ES-I3 (cell line): ENCODE measurements around the gene LINS1.
"Not testable (repeated sequence)": the region's sequence is repeated elsewhere in the genome, so short reads cannot be mapped to it uniquely, and the experiment has no call there.

ENCODE experiments used
- H3K36me3 ChIP-seq: 2 replicates; pipeline ENCODE4 v1.6.1; 2013; ENCODE audit warnings: mild to moderate bottlenecking, low read length, control low read depth, moderate library complexity; ENCODE audit not compliant: insufficient read depth
- H3K4me1 ChIP-seq: 2 replicates; pipeline ENCODE4 v1.6.1; 2013; ENCODE audit warnings: mild to moderate bottlenecking, control low read depth, low read length; ENCODE audit not compliant: insufficient read depth
- H3K9ac ChIP-seq: 2 replicates; pipeline ENCODE4 v1.6.1; 2013; ENCODE audit warnings: low read depth, mild to moderate bottlenecking, low read length, moderate library complexity
- H3K9me3 ChIP-seq: 2 replicates; pipeline ENCODE4 v1.6.1; 2013; ENCODE audit warnings: mild to moderate bottlenecking, low read length, moderate library complexity; ENCODE audit not compliant: control insufficient read depth, insufficient read depth

The LINS1 gene

GRCh38 chr15:100591835-100592234 lies 10.1 kb downstream of the LINS1 start:
- Histone ChIP-seq H3K4me1 (no peaks in the 10 kb centered on the region), H3K36me3 (no peaks in the 10 kb centered on the region), H3K9ac (no peak overlapping the region), H3K9me3 (peaks cover 15% of the 10 kb centered on the region)

- peaks cover 17% of the 10 kb centered on the region for H3K9me3 ChIP-seq
- H3K4me1 ChIP-seq, H3K9ac ChIP-seq, H3K36me3 ChIP-seq: not testable (repeated sequence)
Observed at GRCh38 chr15:100591163-100591562, 10.8 kb downstream of the LINS1 start.

DNA sequence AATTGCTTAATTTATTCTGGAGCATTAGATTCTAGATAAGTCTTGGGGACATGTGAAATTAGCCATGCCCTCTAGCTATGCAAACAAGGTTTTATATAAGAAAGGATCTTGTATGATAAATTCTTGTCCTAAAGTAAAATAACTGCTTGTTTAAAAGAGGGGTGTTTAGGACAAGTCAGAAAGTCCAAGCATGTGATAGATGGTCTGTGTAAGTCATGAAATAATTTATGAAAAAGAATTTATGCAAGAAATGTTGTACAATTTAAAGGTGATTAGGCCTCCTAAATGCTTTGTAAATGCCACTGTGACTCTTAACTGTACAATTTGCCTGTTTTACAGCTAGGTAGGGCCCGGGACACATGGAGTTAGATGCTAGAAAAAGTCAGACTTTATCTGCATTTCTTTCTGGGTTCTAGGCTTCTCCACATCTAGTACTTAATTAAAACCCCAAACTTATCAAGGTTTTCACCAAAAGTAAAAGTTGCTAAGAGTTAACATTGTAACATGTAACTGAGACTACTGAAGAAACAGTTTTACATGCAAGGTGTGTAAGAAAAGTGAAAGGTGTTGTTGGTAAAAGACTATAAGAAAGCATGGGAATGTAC lies 13.2 kb downstream of the LINS1 start:
- Histone ChIP-seq H3K9me3 (peaks cover 19% of the 10 kb centered on the region), H3K36me3 (no peaks in the 10 kb centered on the region), H3K4me1 (no peaks in the 10 kb centered on the region), H3K9ac (no peak overlapping the region)

GRCh38 chr15:100580414-100580813 lies 21.6 kb downstream of the LINS1 start:
- no peaks in the 10 kb centered on the region; the same call in 1 of the 2 replicates for H3K36me3 ChIP-seq
- H3K9me3 ChIP-seq, result no peaks in the 10 kb centered on the region
- H3K9ac ChIP-seq, result no peak overlapping the region
- H3K4me1 ChIP-seq, result no peaks in the 10 kb centered on the region

GRCh38 chr15:100573526-100573925 lies 28.5 kb downstream of the LINS1 start:
- H3K9ac ChIP-seq, result no peak overlapping the region
- H3K36me3 ChIP-seq, result peaks cover 2% of the 10 kb centered on the region; the same call in 1 of the 2 replicates
- H3K9me3 ChIP-seq, result no peaks in the 10 kb centered on the region
- H3K4me1 ChIP-seq, result no peaks in the 10 kb centered on the region

- Histone ChIP-seq H3K36me3 (peaks cover 2% of the 10 kb centered on the region; the same call in 1 of the 2 replicates), H3K4me1 (no peaks in the 10 kb centered on the region), H3K9ac (no peak overlapping the region), H3K9me3 (no peaks in the 10 kb centered on the region)
Observed at GRCh38 chr15:100572362-100572983, 29.5 kb downstream of the LINS1 start.

GRCh38 chr15:100571592-100572167 lies 30.3 kb downstream of the LINS1 start:
- H3K36me3 ChIP-seq, result peaks cover 2% of the 10 kb centered on the region; the same call in 1 of the 2 replicates
- no peaks in the 10 kb centered on the region for H3K9me3 ChIP-seq
- H3K9ac ChIP-seq, result no peak overlapping the region
- H3K4me1 ChIP-seq, result no peaks in the 10 kb centered on the region

DNA sequence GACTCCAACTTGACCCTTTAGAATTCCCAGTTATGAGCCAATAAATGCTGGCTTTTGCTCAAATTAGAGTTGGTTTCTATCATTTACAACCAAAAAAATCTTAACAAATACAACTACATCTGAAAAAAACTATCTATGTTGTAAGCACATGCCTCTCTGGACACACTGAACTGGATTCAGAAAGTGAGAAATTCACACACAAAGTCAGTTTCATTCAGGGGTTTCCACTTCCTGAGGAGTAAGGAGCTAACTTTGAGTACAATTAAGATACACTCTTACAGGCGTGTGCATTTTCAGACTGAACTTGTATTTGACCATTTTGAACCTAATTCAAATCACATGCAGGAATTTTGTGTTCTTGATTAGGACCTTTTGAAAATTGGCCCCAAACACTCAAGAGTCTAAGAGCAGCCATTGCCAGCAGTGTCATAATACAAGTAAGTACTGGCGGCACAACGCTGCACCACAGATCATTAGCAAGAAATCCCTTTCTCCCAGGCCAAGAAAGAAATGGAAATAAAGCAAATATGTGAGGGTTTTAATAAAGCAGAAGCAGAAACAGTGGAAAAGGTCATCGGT lies 31.2 kb downstream of the LINS1 start:
- Histone ChIP-seq H3K9me3 (no peaks in the 10 kb centered on the region), H3K36me3 (peaks cover 2% of the 10 kb centered on the region; the same call in 1 of the 2 replicates)

GRCh38 chr15:100570275-100570674 lies 31.7 kb downstream of the LINS1 start:
- Histone ChIP-seq H3K9ac (no peak overlapping the region), H3K36me3 (peaks cover 2% of the 10 kb centered on the region; the same call in 1 of the 2 replicates), H3K9me3 (no peaks in the 10 kb centered on the region), H3K4me1 (no peaks in the 10 kb centered on the region)

More for the DNA sequence above, 31.2 kb downstream of the LINS1 start:
- Histone ChIP-seq H3K4me1 (no peaks in the 10 kb centered on the region), H3K9ac (no peak overlapping the region)

DNA sequence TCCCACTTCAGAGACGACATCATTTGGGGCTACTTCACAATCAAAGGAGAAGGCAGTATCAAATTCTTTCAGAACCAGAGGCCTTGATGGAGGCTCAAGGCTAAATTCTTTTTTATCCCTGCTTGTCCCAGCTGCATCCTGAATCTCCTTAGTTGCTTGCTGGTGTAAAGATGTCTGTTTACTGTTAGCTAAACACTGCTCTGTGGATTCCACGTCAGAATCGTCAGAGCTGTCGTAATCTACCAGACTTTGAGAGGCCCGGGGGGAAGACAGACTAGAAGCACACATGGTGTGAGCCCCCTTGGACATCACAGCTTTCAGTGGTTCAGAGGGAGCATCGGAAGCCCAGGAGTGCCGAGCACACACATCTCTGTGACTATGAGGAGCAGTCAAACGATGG lies 32.6 kb downstream of the LINS1 start:
- peaks cover 2% of the 10 kb centered on the region; the same call in 1 of the 2 replicates for H3K36me3 ChIP-seq
- H3K4me1 ChIP-seq, result no peaks in the 10 kb centered on the region
- no peaks in the 10 kb centered on the region for H3K9me3 ChIP-seq
- H3K9ac ChIP-seq, result no peak overlapping the region

DNA sequence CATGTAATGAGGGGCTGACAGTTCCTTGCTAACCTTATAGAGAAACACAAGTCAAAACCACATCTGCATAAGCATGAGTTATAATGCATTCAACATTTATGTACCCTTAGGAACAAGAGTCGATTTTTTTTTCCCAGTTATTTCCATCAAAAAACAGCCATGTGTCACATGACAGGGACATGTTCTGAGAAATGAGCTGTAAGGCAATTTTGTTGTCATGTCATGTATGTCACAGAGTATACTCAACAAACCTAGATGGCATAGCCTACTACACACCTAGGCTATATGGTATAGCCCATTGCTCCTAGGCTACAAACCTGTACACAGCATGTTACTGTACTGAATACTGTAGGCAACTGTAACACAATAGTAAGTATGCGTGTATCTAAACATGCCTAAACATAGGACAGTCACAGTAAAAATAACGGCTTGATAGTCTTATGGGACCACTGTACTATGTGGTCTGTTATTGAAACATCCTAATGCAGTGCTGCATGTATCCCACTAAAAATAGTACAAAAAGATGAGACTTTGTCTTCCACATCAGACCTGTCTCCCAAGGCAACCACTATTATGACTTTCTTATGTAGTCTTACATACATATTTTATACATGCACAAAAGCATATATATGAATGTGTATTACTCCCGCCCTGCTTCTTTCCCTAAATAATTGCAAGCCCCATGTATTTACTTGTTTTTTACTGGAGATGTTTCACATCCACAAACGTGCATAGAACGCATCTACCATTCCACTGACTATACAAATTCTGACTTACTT lies 34.9 kb downstream of the LINS1 start:
- H3K9me3 ChIP-seq, result no peaks in the 10 kb centered on the region
- H3K36me3 ChIP-seq, result no peaks in the 10 kb centered on the region; the same call in none of the 2 replicates
- H3K9ac ChIP-seq, result no peak overlapping the region
- H3K4me1 ChIP-seq, result no peaks in the 10 kb centered on the region

DNA sequence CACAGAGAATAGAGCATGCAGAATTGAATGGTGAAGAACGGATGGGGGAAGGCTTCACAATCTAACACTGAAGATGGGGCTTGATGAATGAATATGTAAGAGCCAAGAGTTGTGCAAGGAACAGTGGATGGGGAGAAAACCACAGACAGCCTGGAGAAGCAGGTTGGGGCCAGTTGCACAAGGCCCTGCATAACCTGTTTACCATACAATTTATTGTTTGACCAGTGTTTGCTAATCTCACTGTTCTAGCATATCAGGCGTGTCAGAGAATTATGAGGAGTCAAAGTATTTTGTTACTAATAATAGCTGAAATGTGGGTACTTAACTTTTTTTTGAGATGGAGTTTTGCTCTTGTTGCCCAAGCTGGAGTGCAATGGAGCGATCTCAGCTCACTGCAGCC lies 36.4 kb downstream of the LINS1 start:
- H3K36me3 ChIP-seq, result no peaks in the 10 kb centered on the region; the same call in none of the 2 replicates
- H3K9ac ChIP-seq, result no peak overlapping the region
- H3K9me3 ChIP-seq, result no peaks in the 10 kb centered on the region; the same call in 1 of the 2 replicates
- no peaks in the 10 kb centered on the region for H3K4me1 ChIP-seq

GRCh38 chr15:100560323-100560722 lies 41.7 kb downstream of the LINS1 start:
- Histone ChIP-seq H3K9me3 (no peaks in the 10 kb centered on the region; the same call in 1 of the 2 replicates), H3K36me3 (no peaks in the 10 kb centered on the region; the same call in 1 of the 2 replicates), H3K4me1 (no peaks in the 10 kb centered on the region), H3K9ac (no peak overlapping the region)

GRCh38 chr15:100559330-100559729 lies 42.7 kb downstream of the LINS1 start:
- no peaks in the 10 kb centered on the region; the same call in 1 of the 2 replicates for H3K36me3 ChIP-seq
- H3K9ac ChIP-seq, result no peak overlapping the region
- H3K4me1 ChIP-seq, result no peaks in the 10 kb centered on the region
- H3K9me3 ChIP-seq, result no peaks in the 10 kb centered on the region; the same call in 1 of the 2 replicates
